OCI-LY1 (cell line): Measurements from ENCODE around the gene NPAS3.

Experiments
- H2AFZ ChIP-seq: fragments of 200-600 bp; sonication (generic), shearing (Covaris generic); 2 replicates; pipeline ENCODE4 v1.6.0; 2014; ENCODE audit warnings: antibody characterized with exemption, mild to moderate bottlenecking, low read length
- H3F3A ChIP-seq: fragments of 200-600 bp; sonication (generic), shearing (Covaris generic); 2 replicates; pipeline ENCODE4 v1.6.0; 2014; ENCODE audit warnings: mild to moderate bottlenecking, antibody characterized with exemption, low read length, moderate library complexity; ENCODE audit not compliant: insufficient read depth
- H3K27ac ChIP-seq: fragments of 200-600 bp; sonication (generic); 2 replicates; pipeline ENCODE4 v1.5.1; 2014; ENCODE audit warnings: low read length, mixed run types, mild to moderate bottlenecking, low read depth; ENCODE audit not compliant: poor library complexity, severe bottlenecking
- H3K27me3 ChIP-seq: fragments of 200-600 bp; sonication (generic); 2 replicates; pipeline ENCODE4 v1.6.0; 2014; ENCODE audit warnings: antibody characterized with exemption, mild to moderate bottlenecking, low read length, moderate library complexity; ENCODE audit not compliant: insufficient read depth
- H3K36me3 ChIP-seq: fragments of 200-600 bp; sonication (generic); 2 replicates; pipeline ENCODE4 v1.6.1; 2014; ENCODE audit warnings: mild to moderate bottlenecking, antibody characterized with exemption, low read length, moderate library complexity, mixed read lengths; ENCODE audit not compliant: insufficient read depth
- H3K4me1 ChIP-seq: fragments of 200-600 bp; sonication (generic); 2 replicates; pipeline ENCODE4 v1.5.1; 2014; ENCODE audit warnings: mild to moderate bottlenecking, low read length, moderate library complexity; ENCODE audit not compliant: insufficient read depth, severe bottlenecking
- H3K4me2 ChIP-seq: fragments of 200-600 bp; sonication (generic), shearing (Covaris generic); 2 replicates; pipeline ENCODE4 v1.6.1; 2014; ENCODE audit warnings: low read length
- H3K4me3 ChIP-seq: fragments of 200-600 bp; sonication (generic); 2 replicates; pipeline ENCODE4 v1.5.1; 2014; ENCODE audit warnings: low read length, low read depth, mild to moderate bottlenecking, mixed read lengths; ENCODE audit not compliant: poor library complexity, severe bottlenecking
- H3K79me2 ChIP-seq: fragments of 200-600 bp; shearing (Covaris generic); 2 replicates; pipeline ENCODE4 v1.6.1; 2016; ENCODE audit warnings: mixed run types, low read length, mixed read lengths; ENCODE audit not compliant: insufficient read depth
- H3K9ac ChIP-seq: fragments of 200-600 bp; sonication (generic), shearing (Covaris generic); 2 replicates; pipeline ENCODE4 v1.6.1; 2014; ENCODE audit warnings: mild to moderate bottlenecking, low read length, mixed read lengths
- H3K9me2 ChIP-seq: fragments of 200-600 bp; sonication (generic), shearing (Covaris generic); 2 replicates; pipeline ENCODE4 v1.6.1; 2014; ENCODE audit warnings: low read depth, mild to moderate bottlenecking, low read length, mixed read lengths
- H3K9me3 ChIP-seq: fragments of 200-600 bp; shearing (Covaris generic); 2 replicates; pipeline ENCODE4 v1.6.1; 2014; ENCODE audit warnings: low read length, mixed read lengths
- H4K20me1 ChIP-seq: fragments of 200-600 bp; sonication (generic), shearing (Covaris generic); 2 replicates; pipeline ENCODE4 v1.6.0; 2016; ENCODE audit warnings: mild to moderate bottlenecking, low read length; ENCODE audit not compliant: insufficient read depth
- EZH2 ChIP-seq: fragments of 200-600 bp; sonication (generic), shearing (Covaris generic); IDR thresholded peaks from 2 replicates; pipeline ENCODE4 v1.8.0; 2017; ENCODE audit warnings: borderline replicate concordance, mixed run types, mild to moderate bottlenecking, antibody characterized with exemption, low read length, moderate library complexity, mixed read lengths
- TF ChIP-seq, protein P1 (sequence below): fragments of 200-600 bp; sonication (generic), shearing (Covaris generic); IDR thresholded peaks from 2 replicates; pipeline ENCODE4 v1.5.1; 2017; ENCODE audit warnings: mild to moderate bottlenecking, antibody characterized with exemption, low read length, moderate library complexity, mixed read lengths

Gene NPAS3

DNA sequence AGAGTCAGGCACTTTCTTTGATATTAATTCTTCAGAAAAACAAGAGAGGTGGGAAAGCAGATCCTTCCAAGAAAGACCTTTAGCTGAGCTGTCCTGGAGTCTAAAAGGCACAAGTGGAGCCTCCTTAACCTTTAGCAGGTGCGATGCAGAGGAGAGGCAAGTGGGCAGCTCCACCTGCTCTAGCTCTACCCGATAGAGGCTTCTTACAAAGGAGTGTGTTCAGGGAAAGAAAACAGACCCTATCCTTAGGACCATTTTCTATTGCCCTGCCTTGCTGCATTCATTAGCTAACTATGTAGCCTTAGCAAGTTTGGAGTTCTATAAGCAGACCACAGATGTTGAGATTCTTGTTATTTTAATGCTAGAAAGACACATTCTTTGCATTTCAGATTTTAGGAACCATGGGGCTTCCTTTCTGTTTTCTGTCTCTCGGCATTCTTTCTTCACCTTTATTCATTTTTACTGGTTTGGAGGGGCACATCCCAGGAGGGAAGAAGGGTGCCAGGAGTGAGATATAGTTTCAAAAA lies 797.7 kb downstream of the NPAS3 start:
- no peak overlapping the region for H3K9ac ChIP-seq
- H3K9me2 ChIP-seq = no peaks in the 10 kb centered on the region
- no peak overlapping the region for H3K27ac ChIP-seq
- H4K20me1 ChIP-seq = no peaks in the 10 kb centered on the region
- no peak for TF ChIP-seq EZH2
- TF ChIP-seq, protein P1, sequence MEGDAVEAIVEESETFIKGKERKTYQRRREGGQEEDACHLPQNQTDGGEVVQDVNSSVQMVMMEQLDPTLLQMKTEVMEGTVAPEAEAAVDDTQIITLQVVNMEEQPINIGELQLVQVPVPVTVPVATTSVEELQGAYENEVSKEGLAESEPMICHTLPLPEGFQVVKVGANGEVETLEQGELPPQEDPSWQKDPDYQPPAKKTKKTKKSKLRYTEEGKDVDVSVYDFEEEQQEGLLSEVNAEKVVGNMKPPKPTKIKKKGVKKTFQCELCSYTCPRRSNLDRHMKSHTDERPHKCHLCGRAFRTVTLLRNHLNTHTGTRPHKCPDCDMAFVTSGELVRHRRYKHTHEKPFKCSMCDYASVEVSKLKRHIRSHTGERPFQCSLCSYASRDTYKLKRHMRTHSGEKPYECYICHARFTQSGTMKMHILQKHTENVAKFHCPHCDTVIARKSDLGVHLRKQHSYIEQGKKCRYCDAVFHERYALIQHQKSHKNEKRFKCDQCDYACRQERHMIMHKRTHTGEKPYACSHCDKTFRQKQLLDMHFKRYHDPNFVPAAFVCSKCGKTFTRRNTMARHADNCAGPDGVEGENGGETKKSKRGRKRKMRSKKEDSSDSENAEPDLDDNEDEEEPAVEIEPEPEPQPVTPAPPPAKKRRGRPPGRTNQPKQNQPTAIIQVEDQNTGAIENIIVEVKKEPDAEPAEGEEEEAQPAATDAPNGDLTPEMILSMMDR = no peak
- no peaks in the 10 kb centered on the region for H3K79me2 ChIP-seq
- H3K36me3 ChIP-seq = no peaks in the 10 kb centered on the region
- no peaks in the 10 kb centered on the region for H3K27me3 ChIP-seq
- H3K9me3 ChIP-seq = no peaks in the 10 kb centered on the region
- H3F3A ChIP-seq = no peaks in the 10 kb centered on the region
- H3K4me2 ChIP-seq = no peak overlapping the region
- H3K4me1 ChIP-seq = no peaks in the 10 kb centered on the region
- no peak overlapping the region for H2AFZ ChIP-seq
- H3K4me3 ChIP-seq = no peak overlapping the region

DNA sequence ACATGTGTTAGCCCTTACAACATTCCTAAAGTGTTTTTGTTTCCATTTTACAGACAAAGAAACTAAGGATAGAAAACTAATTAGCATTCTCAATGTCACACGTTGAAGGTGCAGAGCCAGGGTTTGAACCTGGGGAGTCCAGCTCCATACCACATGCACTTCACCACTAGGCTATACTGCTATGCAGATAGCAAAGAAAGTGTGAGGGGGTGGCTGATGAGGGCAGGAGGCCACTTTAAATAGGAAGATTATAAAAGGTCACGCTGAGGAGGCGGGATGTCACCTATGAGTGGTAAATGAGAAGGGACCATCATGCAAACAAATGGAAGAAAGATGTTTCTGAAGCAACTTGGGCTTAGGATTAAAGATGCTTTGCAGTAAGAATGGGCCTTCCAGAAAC lies 798.3 kb downstream of the NPAS3 start:
- no peaks in the 10 kb centered on the region for H4K20me1 ChIP-seq
- no peaks in the 10 kb centered on the region for H3K27me3 ChIP-seq
- H3K9ac ChIP-seq = no peak overlapping the region
- H3K27ac ChIP-seq = no peak overlapping the region
- TF ChIP-seq EZH2 = no peak
- TF ChIP-seq, protein P1 = no peak
- no peak overlapping the region for H3K4me3 ChIP-seq
- no peaks in the 10 kb centered on the region for H3K9me2 ChIP-seq
- H3K36me3 ChIP-seq = no peaks in the 10 kb centered on the region
- no peaks in the 10 kb centered on the region for H3K79me2 ChIP-seq
- no peak overlapping the region for H2AFZ ChIP-seq
- no peaks in the 10 kb centered on the region for H3K4me1 ChIP-seq
- no peaks in the 10 kb centered on the region for H3F3A ChIP-seq
- no peak overlapping the region for H3K4me2 ChIP-seq
- no peaks in the 10 kb centered on the region for H3K9me3 ChIP-seq

DNA sequence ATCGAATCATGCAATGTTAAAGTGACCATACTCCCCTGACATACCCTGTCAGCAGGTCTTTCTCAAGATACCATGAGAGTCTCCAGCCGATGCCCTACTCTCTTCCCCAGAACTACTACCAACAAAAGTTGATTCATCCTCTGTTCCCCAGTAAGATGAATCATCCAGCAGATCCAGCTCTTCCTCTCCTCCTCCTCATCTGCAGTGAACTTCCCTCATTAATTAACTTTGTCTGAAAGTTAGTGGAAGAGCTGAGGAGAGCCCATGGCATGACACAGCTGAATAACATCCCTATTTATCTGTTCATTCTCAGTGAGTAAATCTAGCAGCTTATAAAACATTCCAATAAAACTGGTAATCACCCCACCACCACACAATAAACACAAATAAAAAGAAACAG lies 798.8 kb downstream of the NPAS3 start:
- Histone ChIP-seq H3K9me2 (no peaks in the 10 kb centered on the region), H4K20me1 (no peaks in the 10 kb centered on the region), H3K4me3 (no peak overlapping the region), H3K27me3 (no peaks in the 10 kb centered on the region), H2AFZ (no peak overlapping the region), H3K36me3 (no peaks in the 10 kb centered on the region), H3K4me2 (no peak overlapping the region), H3K4me1 (no peaks in the 10 kb centered on the region), H3K27ac (no peak overlapping the region), H3F3A (no peaks in the 10 kb centered on the region), H3K9me3 (no peaks in the 10 kb centered on the region), H3K9ac (no peak overlapping the region), H3K79me2 (no peaks in the 10 kb centered on the region)
- TF ChIP-seq, protein P1 = no peak
